OCI-LY3 (cell line): ENCODE data around the gene DDX28.
A peak's percentile ranks its signal among the peaks of the same experiment; 100 is the strongest.
"Not testable (repeated sequence)": the region's sequence is repeated elsewhere in the genome, so short reads cannot be mapped to it uniquely, and the experiment has no call there.

ENCODE experiments used
- H2AFZ ChIP-seq: fragments of 200-600, 300-600 bp; shearing (Covaris generic); 2 replicates; pipeline ENCODE4 v1.6.0; 2014; ENCODE audit warnings: antibody characterized with exemption, low read depth, low read length
- H3K27ac ChIP-seq: fragments of 200-600, 300-600 bp; sonication (generic); 2 replicates; pipeline ENCODE4 v1.5.1; 2014; ENCODE audit warnings: mild to moderate bottlenecking, low read length, moderate library complexity, mixed read lengths
- H3K27me3 ChIP-seq: fragments of 200-600, 300-600 bp; sonication (generic); 2 replicates; pipeline ENCODE4 v1.6.1; 2014; ENCODE audit warnings: low read depth, low read length, mixed read lengths
- H3K36me3 ChIP-seq: fragments of 200-600, 300-600 bp; sonication (generic); replicated peaks from 2 replicates; pipeline ENCODE3; 2014; ENCODE audit warnings: low read depth, low read length, mixed read lengths
- H3K4me1 ChIP-seq: fragments of 300-600, 200-600 bp; sonication (generic); 2 replicates; pipeline ENCODE4 v1.6.1; 2014; ENCODE audit warnings: low read length, mixed read lengths
- H3K4me2 ChIP-seq: fragments of 200-600, 300-600 bp; sonication (generic); 2 replicates; pipeline ENCODE4 v1.6.1; 2014; ENCODE audit warnings: low read length, mixed read lengths
- H3K4me3 ChIP-seq: fragments of 300-600, 200-600 bp; sonication (generic); 2 replicates; pipeline ENCODE4 v1.5.1; 2014; ENCODE audit warnings: antibody characterized with exemption, mild to moderate bottlenecking, low read length, moderate library complexity
- H3K79me2 ChIP-seq: fragments of 300-600, 200-600 bp; shearing (Covaris generic); 2 replicates; pipeline ENCODE4 v1.6.1; 2014; ENCODE audit warnings: mild to moderate bottlenecking, low read length, mixed read lengths
- H3K9ac ChIP-seq: fragments of 300-600, 200-600 bp; shearing (Covaris generic); 2 replicates; pipeline ENCODE4 v1.6.0; 2014; ENCODE audit warnings: mild to moderate bottlenecking, low read length, moderate library complexity
- H3K9me3 ChIP-seq: fragments of 200-600, 300-600 bp; shearing (Covaris generic); 2 replicates; pipeline ENCODE4 v1.6.1; 2014; ENCODE audit warnings: low read length, mixed read lengths; ENCODE audit not compliant: insufficient read depth
- H4K20me1 ChIP-seq: fragments of 200-600, 300-600 bp; sonication (generic); 2 replicates; pipeline ENCODE4 v1.6.1; 2016; ENCODE audit warnings: low read length, mixed read lengths; ENCODE audit not compliant: insufficient read depth
- CTCF ChIP-seq: fragments of 200-600, 300-600 bp; sonication (generic); IDR thresholded peaks from 2 replicates; pipeline ENCODE4 v1.5.1; 2014; ENCODE audit warnings: antibody characterized with exemption, low read length, low read depth
- EZH2phosphoT487 ChIP-seq: fragments of 200-600 bp; shearing (Covaris generic); IDR thresholded peaks from 2 replicates; pipeline ENCODE4 v1.6.1; 2018; ENCODE audit warnings: antibody characterized with exemption, mixed run types, low read depth

DDX28 gene

GRCh38 chr16:67999985-68000384 lies 23.0 kb downstream of the DDX28 start:
- no peak for TF ChIP-seq EZH2phosphoT487
- no peak for TF ChIP-seq CTCF
- no peak overlapping the region for H3K27ac ChIP-seq
- no peaks in the 10 kb centered on the region for H4K20me1 ChIP-seq
- H3K9me3 ChIP-seq, result no peaks in the 10 kb centered on the region
- H3K36me3 ChIP-seq, result no peaks in the 10 kb centered on the region
- H2AFZ ChIP-seq, result peak overlapping the region; percentile 68
- H3K4me3 ChIP-seq, result no peak overlapping the region
- H3K4me1 ChIP-seq, result peaks cover 21% of the 10 kb centered on the region
- H3K9ac ChIP-seq, result no peak overlapping the region
- no peaks in the 10 kb centered on the region for H3K79me2 ChIP-seq
- H3K27me3 ChIP-seq, result no peaks in the 10 kb centered on the region
- H3K4me2 ChIP-seq, result peak overlapping the region; percentile 37

GRCh38 chr16:67998779-67999688 lies 24.0 kb downstream of the DDX28 start, which contains the start of gene DPEP2:
Gene DPEP2, minus strand, starts transcription at chr16:67999484. Its CDS starts 6,272 bp downstream, at chr16:67993212.
- peak within 1 kb of the TSS; percentile 68 for H2AFZ ChIP-seq
- peaks cover 21% of the 10 kb centered on the region for H3K4me1 ChIP-seq
- H3K9ac ChIP-seq, H3K4me3 ChIP-seq, H3K9me3 ChIP-seq, H3K27me3 ChIP-seq, H3K27ac ChIP-seq, H4K20me1 ChIP-seq, H3K36me3 ChIP-seq, H3K79me2 ChIP-seq: not testable (repeated sequence)
- H3K4me2 ChIP-seq, result peak within 1 kb of the TSS; percentile 37

DNA sequence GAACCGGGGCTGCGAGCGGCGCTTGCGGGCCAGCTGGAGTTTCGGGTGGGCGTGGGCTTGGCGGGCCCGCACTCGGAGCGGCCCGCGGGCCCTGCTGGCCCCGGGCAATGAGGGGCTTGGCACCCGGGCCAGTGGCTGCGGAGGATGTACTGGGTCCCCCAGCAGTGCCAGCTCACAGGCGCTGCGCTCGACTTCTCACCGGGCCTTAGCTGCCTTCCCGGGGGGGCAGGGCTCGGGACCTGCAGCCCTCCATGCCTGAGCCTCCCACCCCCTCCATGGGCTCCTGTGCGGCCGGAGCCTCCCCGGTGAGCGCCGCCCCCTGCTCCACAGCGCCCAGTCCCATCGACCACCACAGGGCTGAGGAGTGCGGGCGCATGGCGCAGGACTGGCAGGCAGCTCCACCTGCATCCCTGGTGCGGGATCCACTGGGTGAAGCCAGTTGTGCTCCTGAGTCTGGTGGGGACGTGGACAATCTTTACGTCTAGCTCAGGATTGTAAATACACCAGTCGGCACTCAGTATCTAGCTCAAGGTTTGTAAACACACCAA lies 24.7 kb downstream of the DDX28 start:
- H3K9ac ChIP-seq, H4K20me1 ChIP-seq, H3K4me3 ChIP-seq, H3K36me3 ChIP-seq, H3K27me3 ChIP-seq, H3K4me2 ChIP-seq, H3K9me3 ChIP-seq, H3K79me2 ChIP-seq, H2AFZ ChIP-seq, H3K27ac ChIP-seq: not testable (repeated sequence)
- H3K4me1 ChIP-seq, result peaks cover 28% of the 10 kb centered on the region

- Histone ChIP-seq H3K9me3 (no peaks in the 10 kb centered on the region), H3K79me2 (no peaks in the 10 kb centered on the region), H4K20me1 (no peaks in the 10 kb centered on the region), H3K27me3 (no peaks in the 10 kb centered on the region), H3K4me3 (no peak overlapping the region), H3K4me1 (peaks cover 39% of the 10 kb centered on the region), H3K36me3 (no peaks in the 10 kb centered on the region), H3K4me2 (no peak overlapping the region), H2AFZ (no peak overlapping the region), H3K9ac (no peak overlapping the region), H3K27ac (no peak overlapping the region)
- no peak for TF ChIP-seq EZH2phosphoT487
- no peak for TF ChIP-seq CTCF
These were observed 26.4 kb downstream of the DDX28 start for GRCh38 chr16:67996666-67997065.

DNA sequence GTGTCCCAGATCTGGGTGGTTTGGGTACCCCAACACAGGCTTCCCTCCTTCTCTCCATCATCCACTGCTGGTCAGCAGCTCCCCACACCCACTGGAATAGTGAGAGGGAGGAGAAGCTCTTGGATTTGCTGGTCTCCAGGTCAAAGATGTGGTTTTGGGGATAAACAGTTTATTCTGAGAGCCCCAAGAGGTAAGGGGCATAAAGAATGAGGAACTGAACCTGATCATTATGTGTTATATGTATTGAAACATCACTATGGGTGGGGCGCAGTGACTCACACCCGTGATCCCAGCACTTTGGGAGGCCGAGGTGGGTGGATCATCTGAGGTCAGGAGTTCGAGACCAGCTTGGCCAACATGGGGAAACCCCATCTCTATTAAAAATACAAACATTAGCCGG lies 27.6 kb downstream of the DDX28 start:
- Histone ChIP-seq H3K4me3 (no peak overlapping the region), H3K36me3 (no peaks in the 10 kb centered on the region), H4K20me1 (no peaks in the 10 kb centered on the region), H3K79me2 (no peaks in the 10 kb centered on the region), H3K9me3 (no peaks in the 10 kb centered on the region), H3K27ac (0 out of 2 replicates have a peak overlapping the region, but pooled peaks have one; percentile 12), H3K4me2 (0 out of 2 replicates have a peak overlapping the region, but pooled peaks have one; percentile 14), H3K4me1 (peaks cover 44% of the 10 kb centered on the region), H3K27me3 (no peaks in the 10 kb centered on the region), H3K9ac (no peak overlapping the region), H2AFZ (no peak overlapping the region)
- TF ChIP-seq EZH2phosphoT487, result no peak
- no peak for TF ChIP-seq CTCF

DNA sequence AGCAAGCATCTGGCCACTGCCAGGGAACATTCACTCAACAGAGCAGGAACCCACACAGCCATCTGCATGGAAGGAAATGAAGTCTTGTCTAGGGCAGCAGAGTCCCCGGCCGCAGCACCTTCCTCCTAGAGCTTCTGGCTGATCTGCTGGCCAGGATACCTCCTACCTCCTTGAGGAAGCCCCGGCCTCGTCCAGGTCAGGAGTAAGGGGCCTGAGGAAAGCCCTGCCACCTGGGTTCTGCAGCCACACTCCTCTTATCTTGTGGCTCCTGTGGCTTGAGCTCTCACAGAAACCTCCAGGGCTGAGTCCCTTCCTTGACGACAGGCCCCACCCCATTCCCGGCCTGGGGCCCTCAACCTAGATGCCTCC lies 29.0 kb downstream of the DDX28 start:
- not testable (repeated sequence) for H4K20me1 ChIP-seq, H3K9me3 ChIP-seq, H3K4me3 ChIP-seq, H3K27me3 ChIP-seq, H2AFZ ChIP-seq, H3K27ac ChIP-seq, H3K79me2 ChIP-seq, H3K36me3 ChIP-seq
- Histone ChIP-seq H3K9ac (peak overlapping the region; percentile 72; the same call in 1 of the 2 replicates), H3K4me1 (peaks cover 50% of the 10 kb centered on the region), H3K4me2 (peak overlapping the region; percentile 97)
